Fibroblast of the conjunctiva (primary cell): ENCODE results near the gene ARL10.
A peak's percentile ranks its signal among the peaks of the same experiment; 100 is the strongest.

Source experiments
- DNase-seq: peaks from one replicate; pipeline ENCODE4 v3.0.0-alpha.2; 2010; ENCODE audit warnings: low read depth

Gene ARL10

DNA sequence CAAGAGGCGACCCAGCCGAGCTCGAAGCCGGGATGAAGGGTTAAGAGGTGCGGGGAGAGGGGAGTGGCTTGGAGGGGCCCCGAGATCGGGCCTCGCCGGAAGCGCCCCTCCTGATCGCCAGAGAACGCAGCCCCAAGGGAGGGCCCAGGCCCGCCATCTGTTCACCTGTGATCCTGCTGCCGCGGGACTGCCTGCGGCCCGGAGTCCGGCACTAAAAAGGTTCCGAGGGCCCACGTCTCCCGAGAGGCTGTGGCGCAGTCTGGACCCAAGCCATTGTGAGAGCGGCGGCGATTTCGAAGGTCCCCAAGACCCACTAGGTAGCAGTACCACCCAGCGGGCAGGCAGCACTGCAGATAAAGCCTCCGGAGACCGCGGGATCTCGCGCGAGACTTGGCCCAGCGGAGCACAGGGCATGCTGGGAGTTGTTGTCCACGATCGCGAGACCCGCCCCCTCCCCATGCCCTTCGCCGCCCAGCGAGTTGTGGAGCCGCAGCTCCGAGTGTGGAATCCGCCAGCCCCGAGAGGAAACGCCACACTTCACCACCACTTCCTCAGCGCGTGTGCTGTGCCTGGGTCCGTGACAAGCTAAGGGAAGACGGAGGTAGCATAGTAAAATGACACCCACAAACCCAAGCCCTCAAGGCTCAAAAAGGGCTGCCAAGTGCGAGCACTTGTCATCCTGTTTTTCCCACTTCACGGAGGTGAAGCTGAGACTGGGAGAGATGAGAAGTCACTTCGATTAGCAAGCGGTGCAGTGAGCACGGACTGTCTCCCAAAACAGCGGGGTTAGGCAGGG is 3.7 kb upstream of the ARL10 start, which contains the start of gene KIAA1191:
Gene KIAA1191 (minus strand): TSS at position 328 of the 796 bp plus-strand sequence. CDS start 2,256 bp downstream, outside the sequence.
- DNase-seq = peak; percentile 80

DNA sequence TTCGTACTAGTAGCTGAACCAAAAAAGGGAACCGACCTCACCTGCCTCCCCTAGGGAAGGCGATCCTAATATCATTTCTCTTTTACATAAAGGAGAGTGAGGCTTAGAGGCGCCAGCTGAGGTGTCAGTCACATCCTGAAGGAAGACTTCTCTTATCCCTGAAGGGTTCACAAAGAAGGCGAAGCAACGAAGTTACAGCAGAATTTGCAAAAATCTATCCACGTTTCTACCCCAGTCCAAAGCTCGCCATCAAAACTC is 3.1 kb upstream of the ARL10 start:
- no peak for DNase-seq

DNA sequence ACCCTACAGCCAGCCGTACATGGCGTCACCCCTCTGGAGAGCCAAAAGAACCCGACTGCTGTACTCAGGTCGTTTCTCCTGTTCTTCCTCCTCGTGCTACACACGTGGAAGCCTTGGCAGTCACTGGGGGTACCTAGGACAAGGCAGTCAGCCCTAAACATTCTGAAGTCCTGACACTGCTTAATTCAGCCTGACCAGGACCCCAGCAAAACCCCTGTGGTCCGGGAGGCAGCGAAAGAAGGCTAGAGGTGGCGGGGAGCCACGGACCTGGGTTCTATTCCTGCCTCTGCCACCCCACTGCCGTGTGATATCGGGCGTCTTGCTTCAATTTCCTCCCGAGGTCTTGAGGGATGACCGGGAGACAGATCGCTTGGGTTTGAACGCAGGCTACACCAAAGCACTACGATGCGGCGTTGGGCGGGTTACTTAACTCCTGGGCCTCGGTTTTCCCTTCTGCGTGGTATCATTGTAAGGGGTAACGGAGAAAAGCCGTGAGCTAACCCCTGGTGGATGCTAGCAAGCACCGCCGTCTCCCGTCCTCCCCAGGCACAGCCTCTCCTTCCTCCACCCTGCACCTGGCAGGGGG is 429 bp upstream of the ARL10 start:
- no peak for DNase-seq

DNA sequence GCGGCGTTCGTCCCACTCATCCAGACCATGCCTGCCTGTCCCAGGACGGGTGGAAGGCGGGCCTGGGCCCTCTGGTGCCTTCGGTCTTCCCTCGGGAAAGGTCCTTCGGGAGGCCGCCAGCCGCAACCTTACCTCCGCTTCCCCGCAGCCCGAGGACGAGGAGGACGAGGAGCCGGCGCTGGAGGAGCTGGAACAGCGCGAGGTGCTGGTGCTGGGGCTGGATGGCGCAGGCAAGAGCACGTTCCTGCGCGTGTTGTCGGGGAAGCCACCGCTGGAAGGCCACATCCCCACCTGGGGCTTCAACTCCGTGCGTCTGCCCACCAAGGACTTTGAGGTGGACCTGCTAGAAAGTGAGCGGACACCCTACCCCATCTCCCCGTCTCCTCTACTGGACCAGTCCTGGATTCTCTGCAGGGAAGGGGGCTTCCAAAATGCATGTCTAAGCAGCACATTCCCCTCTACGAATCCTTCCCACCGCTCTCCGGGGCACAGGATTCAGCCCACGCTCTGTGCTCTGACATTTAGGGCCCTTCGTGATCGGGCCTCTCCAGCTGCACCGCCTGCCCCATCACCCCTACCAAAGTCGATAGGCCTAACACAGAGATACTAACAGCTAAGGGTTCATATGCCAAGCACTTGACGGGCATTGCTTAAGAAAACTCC is 1.1 kb downstream of the ARL10 start:
- no peak for DNase-seq

DNA sequence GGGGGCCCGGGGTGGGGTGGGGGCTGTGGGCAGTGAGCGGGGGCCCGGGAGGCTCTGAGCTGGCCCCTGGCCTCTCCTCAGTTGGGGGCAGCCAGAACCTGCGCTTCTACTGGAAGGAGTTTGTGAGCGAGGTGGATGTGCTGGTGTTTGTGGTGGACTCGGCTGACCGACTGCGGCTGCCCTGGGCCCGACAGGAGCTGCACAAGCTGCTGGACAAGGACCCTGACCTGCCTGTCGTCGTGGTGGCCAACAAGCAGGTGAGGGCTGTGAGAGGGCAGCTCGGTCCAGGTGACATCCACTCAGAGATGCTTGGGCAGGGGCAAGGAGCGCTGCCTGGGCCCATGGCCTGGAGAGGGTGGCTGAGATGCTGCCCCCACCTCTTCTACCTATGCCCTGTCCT is 3.4 kb downstream of the ARL10 start:
- no peak for DNase-seq

DNA sequence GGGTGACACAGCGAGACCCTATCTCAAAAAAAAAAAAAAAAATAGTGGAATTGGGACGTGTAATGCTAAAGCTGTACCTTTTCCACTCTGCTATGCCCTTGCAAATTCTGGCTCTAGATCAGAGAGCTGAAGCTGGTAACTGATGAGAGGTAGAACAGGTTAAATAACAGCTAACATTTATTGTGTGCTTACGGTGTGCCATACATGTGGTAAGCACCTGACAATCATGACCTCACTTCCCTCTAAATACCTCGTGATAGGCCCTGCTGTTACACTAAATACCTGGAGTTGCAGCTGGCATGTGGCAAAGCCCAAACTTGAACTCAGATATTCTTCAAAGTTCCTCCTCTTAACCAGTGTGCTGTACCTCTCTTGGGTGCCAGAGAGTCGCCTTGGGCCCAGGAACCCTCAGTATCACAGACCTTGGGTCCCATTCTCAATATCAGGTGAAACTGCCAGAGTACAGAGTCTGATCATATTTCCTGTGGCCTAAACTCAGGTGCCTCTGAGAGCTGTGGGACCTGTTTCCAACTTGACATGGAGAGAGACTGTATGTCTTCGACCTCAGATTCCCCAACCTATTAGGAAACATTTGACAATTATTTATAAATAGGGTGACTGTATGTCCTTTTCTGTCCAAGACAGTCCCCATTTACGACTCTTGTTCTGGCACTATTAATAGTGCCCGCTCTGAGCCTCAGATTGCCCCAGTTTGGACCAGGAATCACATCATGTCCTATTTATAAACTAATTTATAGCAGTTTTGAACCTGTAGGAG is 4.8 kb downstream of the ARL10 start:
- DNase-seq = no peak

DNA sequence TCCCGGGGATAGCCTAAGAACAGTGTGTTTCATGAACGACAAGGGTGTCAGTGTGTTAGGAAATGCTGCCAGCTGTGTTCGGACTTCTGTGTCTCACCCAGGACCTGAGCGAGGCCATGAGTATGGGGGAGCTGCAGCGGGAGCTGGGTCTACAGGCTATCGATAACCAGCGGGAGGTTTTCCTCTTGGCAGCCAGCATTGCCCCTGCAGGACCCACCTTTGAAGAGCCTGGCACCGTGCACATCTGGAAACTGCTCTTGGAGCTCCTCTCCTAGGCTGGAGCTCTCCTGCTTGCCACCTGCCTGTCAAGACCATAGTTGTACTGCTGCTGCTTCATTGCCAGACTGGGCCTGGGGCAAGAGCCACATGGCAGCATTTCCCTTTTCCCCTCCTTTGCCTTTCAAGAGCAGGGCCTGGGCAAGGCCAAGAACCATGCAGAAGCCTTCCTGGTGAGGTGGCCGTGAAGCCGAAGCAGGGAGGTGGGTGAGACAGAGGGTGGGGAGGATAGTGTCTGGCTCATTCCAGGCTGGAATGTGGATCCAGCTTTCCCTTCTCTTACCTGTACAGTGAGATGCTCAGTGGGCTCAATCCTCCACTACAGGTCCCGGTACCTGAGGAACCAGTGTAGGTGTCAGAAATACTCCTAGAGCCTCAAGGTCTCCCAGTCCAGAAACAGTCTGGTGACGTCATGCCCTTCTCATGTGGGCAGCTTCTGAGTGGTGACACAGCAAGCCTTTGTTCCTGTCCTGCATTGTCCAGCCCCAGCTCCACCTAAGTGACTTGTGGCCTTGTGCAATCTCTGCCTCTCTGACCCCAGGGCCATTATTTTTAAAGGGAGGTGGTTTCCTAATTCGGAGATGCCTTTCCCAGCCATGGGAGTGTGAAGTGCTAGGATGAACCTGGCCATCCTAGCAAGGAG is 6.6 kb downstream of the ARL10 start:
- no peak for DNase-seq

DNA sequence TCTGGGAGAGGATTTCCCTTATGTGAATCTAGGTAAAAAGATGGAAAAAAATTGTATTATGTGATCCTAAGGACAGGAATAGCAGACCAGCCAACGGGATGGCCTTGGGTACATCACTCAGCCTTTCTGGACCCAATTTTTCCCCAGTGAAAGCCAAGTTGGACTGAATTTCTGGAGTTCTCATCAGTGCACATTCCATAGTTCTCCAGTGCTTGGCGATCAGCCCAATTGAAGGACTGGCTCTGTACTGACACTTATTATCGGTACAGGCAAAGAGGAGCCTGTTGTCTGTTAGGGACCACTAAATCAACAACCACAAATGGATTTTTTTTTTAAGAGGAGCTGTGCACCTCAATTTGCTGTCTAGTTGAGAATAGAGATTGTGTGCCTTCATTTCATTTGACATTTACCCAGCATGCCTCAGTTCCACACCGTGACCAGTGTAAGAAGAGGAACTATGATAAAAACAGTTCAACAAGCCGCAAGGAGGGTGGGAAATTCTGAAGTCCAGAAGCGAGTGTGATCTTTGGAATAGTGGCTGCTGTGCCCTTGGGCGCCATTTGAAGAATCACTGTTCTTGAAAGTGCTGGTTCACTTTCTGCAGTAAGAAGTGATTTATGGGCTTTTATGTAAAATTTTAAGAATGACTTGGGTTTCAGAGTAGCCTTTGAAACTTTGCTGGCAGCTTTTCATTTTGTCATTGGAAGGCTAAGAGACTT is 8.0 kb downstream of the ARL10 start:
- no peak for DNase-seq

DNA sequence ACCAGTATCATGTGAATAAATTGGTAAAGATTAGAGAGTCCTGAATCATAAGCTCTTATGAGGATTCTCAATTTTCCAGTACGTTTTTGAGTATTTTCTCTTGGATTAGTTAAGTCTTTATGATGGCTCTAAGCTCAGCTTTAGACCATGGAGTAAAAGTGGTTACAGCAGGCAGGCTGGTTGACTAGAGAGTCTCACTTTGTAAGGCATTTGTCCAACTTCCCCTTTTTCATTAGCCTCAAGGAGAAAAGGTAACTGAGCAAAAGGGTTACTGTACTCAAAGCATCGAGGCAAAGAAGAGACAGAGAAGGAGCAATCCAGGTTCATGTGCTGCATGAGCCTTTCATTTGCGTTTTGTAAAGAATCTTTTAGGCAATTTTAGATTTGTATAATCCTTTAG is 14.6 kb downstream of the ARL10 start:
- no peak for DNase-seq

DNA sequence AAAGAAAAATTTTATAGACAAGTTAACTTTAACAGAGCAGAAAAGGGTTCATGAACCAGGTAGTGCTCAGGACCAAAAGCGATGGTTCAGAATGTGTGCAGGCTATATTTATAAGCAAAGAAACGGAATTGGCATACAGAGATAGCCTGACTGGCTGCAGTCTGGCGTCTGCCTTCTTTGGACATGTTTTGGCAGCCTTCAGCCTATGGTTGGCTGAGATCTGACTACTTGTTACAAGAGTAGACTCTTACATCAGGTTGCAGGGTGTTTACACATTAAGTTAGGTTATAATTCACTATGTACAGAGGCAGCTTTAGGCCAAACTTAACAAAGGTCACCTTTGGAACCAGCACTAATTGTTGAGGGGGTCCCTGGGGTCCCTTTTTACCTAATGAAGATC is 16.1 kb downstream of the ARL10 start:
- no peak for DNase-seq

DNA sequence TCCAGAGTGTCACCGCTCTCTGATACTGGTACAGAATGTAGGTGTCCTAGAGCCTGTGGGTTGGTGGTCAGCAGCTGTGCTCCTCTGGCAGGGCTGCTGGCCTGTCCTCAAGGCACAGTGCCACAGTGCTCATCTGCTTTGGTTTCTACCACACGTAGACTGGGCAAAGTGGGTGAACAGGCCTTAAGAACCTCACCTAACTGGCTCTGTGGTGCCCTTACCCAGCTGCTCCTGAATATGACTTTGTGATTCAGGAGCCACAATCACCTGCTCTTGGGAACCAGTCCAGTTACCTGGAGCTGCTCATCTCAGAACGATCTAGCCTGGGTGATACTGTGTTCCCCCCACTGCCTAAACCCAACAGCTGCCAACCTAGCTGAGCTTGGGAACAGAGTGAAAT is 16.7 kb downstream of the ARL10 start:
- no peak for DNase-seq

DNA sequence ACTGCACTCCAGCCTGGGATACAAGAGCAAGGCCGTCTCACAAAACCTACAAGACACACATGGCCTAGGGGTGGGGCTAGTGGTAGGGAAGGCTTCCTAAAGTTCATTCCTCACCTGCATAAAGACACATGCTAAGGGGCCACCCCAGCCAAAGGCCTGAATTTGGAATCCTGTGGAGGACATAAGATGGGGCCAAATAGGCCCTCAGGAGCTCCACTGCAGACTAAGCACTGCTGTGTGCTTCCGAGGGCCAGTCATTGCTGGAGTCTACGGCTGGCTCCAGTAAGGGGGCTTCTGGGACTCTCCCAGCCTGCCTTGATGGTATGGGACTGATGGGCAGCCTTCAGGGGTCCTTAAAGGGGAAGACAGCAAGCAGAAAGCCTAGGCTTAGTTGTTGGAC is 17.4 kb downstream of the ARL10 start:
- DNase-seq = no peak

DNA sequence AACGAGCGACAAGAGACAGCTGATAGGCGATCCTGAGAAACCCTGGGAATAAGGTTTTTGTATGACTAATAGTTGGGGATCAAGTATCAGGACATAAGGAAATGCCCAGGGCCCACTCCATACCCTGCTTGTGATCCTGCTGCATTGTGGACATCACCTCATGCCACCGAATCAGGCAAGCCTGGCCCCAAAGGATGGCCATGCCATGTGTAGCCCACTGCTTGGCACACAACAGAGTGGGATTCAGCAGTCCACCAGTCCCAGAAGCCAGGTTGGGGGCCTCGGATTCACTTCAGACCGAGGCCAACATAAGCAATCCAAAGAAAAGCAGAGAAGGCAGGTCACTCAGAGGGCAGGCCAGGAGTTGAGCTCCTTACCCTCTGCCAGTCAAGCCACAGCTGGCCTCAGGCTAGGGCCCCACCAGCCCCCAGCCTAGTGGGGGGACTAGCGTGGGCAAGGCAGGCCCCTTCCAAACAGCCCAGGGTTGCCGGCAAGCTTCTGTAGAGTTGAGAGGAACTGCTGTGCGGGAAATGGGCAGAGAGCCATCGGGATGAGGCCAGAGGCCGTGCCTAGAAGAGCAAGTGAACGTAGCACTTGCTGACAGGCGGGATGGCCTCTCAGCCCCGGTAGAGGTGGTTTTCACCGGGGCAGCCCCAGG is 18.1 kb downstream of the ARL10 start:
- no peak for DNase-seq

DNA sequence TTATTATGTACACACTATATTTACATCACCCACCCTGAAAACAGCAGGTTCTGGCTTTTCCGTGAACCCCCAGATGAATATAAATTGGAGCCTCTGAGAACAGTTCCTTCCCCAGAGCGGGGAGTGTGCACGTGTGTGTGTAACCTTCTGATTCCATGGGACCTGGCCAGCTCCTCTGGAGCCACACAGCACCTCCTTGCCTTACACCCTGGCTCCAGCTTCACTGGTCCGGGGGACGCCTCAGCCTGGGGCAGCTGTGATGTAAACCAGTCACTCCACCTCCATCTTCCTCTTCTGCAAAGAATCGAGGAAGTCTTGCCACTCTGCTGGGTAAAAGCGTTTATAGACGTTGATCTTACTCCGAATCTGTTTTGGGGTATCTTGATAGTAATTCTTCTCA is 18.7 kb downstream of the ARL10 start:
- no peak for DNase-seq

DNA sequence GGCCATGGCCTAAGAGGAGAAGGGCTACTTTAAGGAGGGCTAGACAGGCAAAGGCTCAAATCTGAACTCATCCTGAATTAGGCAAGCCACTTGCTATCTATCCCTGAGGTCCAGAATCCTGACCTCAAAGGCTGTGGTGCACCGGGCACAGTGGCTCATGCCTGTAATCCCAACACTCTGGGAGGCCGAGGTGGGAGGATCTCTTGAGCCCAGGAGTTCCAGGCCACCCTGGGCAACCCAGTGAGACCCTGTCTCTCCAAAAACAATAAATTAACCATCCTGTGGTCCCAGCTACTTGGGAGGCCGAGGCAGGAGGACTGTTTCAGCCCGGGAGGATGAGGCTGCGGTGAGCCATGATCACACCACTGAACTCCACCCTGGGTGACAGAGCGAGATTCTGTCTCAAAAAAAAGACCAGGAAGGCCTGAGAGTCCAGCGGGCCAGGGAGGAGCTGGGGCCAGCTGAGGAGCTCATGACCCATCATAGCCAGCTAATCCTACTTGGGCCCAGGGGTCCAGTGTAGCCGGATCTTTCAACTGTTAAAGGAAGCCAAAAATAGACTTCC is 19.2 kb downstream of the ARL10 start:
- DNase-seq = no peak

DNA sequence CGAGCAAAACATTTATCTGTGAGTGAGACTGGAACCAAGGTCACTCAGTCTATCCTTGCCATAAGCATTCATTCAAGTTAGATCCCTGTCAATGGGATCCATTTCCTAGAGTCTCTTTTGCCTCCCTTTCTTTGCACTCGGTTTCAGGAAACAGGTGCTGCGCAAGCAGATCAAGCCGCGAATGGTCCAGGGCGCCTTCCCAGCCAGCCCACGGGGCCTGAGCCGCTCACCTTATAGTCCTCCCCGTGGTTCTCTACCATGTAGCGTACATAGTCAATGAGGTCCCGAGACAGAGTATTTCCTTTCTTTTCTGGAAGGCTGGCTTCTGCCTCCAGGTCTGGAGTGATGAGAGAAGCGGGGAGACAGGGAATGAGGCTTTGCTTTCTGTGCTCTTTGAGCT is 19.7 kb downstream of the ARL10 start:
- DNase-seq = no peak

DNA sequence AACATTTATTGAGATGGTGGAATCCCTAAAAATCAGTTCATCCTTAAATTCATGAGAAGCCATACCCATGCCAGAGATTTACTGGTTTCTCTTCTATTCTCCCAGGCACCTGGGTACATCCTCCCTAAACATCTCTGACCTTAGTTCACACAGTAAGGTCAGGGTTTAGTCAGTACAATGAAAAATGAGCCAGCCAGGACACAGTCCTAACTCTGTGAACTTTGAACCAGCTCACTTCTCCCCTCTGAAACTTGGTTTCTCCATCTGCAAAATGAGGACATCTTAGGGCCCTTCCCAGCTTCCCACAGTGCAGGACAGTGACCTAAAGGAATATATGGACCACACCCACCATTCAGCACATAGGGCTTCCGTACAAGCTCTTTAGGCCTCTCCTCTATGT is 21.2 kb downstream of the ARL10 start:
- DNase-seq = no peak

DNA sequence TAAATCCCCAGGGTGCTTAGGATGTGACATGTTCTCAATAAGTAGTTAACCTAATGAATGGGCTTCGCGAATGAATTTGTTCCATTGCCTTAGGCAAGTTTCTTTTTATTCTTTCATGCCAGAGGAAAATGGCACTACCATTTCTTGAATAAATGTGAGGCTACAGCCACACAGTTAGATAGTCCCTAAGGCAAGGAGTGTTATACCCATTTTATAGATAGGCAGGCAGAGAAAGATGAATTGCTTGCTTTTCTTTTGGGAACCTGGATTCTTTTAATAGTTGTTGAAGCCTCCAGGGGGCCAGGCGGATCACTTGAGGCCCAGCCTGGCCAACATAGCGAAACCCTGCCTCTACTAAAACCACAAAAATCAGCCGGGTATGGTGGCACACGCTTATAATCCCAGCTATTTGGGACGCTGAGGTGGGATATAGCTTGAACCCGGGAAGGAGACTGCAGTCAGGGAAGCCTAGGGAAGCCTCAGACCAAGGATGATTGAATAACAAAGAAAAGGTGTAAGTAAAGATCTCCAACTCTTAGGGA is 22.2 kb downstream of the ARL10 start:
- DNase-seq = no peak

DNA sequence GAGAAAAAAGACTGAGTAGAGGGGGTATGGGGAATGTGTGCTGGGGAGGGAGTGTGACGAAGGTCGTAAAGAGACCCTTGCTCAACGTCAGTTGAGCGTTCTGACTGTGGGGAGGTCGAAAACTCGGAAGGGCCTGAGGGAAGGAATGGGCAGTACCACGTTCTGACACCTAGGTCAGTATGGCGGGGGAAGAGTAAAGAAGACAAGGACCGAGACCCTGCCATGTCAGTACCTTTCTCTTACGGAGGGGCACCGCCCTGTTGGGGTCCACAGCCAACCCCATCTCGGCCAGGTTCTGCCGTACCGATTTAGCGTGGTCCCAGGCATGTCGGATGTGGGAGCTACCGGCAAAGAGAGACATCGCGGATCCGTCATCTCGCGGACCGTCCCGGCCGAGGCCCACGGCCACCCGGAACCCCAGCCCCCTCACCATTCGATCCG is 22.7 kb downstream of the ARL10 start:
- DNase-seq = no peak
